ENCODE measurements around the gene TUBB1.

Gene TUBB1

DNA sequence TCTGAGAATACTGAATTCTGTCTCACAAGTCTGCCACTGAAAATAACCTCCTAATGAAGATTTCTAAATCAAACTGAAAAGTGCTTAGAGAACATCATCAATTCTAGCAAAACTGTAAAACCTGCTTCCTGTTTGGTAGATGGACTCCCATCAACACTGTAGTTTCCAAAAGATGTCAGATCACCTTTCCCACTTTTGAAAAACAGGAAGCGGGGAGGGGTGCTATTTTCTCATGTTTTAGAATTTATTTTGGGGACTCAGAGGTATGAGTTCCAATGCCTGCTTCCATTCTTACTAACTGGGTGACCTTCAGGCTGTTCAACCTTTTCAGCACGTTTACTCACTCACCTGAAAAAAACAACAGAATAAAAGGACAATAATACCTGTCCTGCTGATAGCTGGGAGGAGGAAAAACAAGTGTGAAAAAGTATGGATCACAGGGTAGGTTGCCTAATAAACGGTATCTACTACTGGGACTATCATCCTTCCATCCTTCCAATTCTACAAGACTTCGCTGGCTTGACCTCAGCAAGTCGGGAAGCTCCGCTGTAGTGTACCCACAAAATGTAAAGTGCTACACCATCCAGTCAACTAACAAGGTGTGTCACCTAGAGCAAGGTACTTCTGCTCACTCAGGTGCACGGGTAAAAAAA, 11.8 kb downstream of the TUBB1 start:
- Histone ChIP-seq H3K9me2 (replicated peaks; ENCODE audit: insufficient read depth, low read length) (no peaks in the 10 kb centered on the region), H3K9ac (ENCODE audit: low read length) (peak overlapping the region; percentile 97), H3K79me2 (ENCODE audit: insufficient read depth, low read length) (peaks cover 61% of the 10 kb centered on the region), H4K20me1 (ENCODE audit: low read depth, low read length) (peaks cover 20% of the 10 kb centered on the region), H3K4me2 (ENCODE audit: low read depth, low read length, poor library complexity, severe bottlenecking) (peak overlapping the region; percentile 97), H3K9me3 (ENCODE audit: insufficient read depth, low read length) (no peaks in the 10 kb centered on the region), H3F3A (ENCODE audit: insufficient read depth) (peaks cover 60% of the 10 kb centered on the region), H3K27me3 (ENCODE audit: low read length) (no peaks in the 10 kb centered on the region), H2AFZ (ENCODE audit: low read depth, low read length, severe bottlenecking) (no peak overlapping the region), H3K27ac (ENCODE audit: low read depth, low read length) (peak overlapping the region; percentile 72), H3K36me3 (ENCODE audit: low read length) (peaks cover 60% of the 10 kb centered on the region), H3K4me3 (ENCODE audit: insufficient read depth, low read length, poor library complexity, severe bottlenecking) (peak overlapping the region; percentile 90)
- no peak for TF ChIP-seq EZH2phosphoT487 (conservative IDR thresholded peaks at IDR 0.05; ENCODE audit: low read length)
- TF ChIP-seq, protein P1, sequence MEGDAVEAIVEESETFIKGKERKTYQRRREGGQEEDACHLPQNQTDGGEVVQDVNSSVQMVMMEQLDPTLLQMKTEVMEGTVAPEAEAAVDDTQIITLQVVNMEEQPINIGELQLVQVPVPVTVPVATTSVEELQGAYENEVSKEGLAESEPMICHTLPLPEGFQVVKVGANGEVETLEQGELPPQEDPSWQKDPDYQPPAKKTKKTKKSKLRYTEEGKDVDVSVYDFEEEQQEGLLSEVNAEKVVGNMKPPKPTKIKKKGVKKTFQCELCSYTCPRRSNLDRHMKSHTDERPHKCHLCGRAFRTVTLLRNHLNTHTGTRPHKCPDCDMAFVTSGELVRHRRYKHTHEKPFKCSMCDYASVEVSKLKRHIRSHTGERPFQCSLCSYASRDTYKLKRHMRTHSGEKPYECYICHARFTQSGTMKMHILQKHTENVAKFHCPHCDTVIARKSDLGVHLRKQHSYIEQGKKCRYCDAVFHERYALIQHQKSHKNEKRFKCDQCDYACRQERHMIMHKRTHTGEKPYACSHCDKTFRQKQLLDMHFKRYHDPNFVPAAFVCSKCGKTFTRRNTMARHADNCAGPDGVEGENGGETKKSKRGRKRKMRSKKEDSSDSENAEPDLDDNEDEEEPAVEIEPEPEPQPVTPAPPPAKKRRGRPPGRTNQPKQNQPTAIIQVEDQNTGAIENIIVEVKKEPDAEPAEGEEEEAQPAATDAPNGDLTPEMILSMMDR (IDR thresholded peaks at IDR 0.05; ENCODE audit: insufficient read depth, low read length, poor library complexity, severe bottlenecking): no peak

- peaks cover 55% of the 10 kb centered on the region for H3K79me2 ChIP-seq (ENCODE audit: insufficient read depth, low read length)
- no peaks in the 10 kb centered on the region for H3K9me3 ChIP-seq (ENCODE audit: insufficient read depth, low read length)
- H3K27me3 ChIP-seq (ENCODE audit: low read length): no peaks in the 10 kb centered on the region
- H3K4me3 ChIP-seq (ENCODE audit: insufficient read depth, low read length, poor library complexity, severe bottlenecking): peak overlapping the region; percentile 90
- TF ChIP-seq, protein P1 (IDR thresholded peaks at IDR 0.05; ENCODE audit: insufficient read depth, low read length, poor library complexity, severe bottlenecking): no peak
- TF ChIP-seq EZH2phosphoT487 (conservative IDR thresholded peaks at IDR 0.05; ENCODE audit: low read length): no peak
- H3K4me2 ChIP-seq (ENCODE audit: low read depth, low read length, poor library complexity, severe bottlenecking): peak overlapping the region; percentile 97
- peak overlapping the region; percentile 34 for H2AFZ ChIP-seq (ENCODE audit: low read depth, low read length, severe bottlenecking)
- H3K9me2 ChIP-seq (replicated peaks; ENCODE audit: insufficient read depth, low read length): no peaks in the 10 kb centered on the region
- peaks cover 20% of the 10 kb centered on the region for H4K20me1 ChIP-seq (ENCODE audit: low read depth, low read length)
- peaks cover 64% of the 10 kb centered on the region for H3K36me3 ChIP-seq (ENCODE audit: low read length)
- H3K9ac ChIP-seq (ENCODE audit: low read length): peak overlapping the region; percentile 97
- H3F3A ChIP-seq (ENCODE audit: insufficient read depth): peaks cover 59% of the 10 kb centered on the region
- peak overlapping the region; percentile 72 for H3K27ac ChIP-seq (ENCODE audit: low read depth, low read length)
Observed at GRCh38 chr20:59031564-59032022, 12.4 kb downstream of the TUBB1 start.

DNA sequence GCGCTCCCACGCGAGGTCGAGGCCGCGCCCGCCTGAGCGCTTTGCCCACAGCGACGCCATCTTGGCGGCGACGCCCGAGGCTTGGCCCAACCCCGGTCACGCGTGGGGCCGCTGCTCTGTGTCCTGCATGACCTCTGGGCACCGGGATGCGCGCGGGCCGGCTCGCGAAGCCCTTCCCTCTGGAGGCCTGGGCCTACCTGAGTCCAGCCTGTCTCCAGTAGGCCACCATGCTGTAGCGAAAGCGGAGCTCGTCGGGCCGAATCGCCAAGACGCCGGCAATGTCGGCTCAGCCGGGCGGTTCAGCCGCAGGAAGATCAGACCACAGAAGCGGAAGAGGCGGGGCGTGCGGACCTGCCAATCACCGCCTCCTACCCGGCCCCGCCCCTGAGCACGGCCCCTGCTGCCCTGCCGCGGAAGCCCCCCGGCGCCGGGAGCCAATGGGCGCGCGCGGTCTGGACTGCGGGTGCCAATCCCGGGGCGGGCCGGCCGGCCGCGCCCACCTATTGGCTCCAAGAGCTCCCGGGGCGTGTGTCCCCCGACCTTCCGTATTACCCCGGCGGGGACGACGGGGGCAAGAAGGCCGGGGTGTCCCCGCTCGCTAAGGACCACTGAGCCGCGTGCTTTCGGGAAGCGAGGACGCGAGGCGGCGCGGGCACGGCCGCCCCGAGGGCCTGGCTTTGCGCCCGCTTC, 12.9 kb downstream of the TUBB1 start, which contains the start of gene ATP5F1E:
Gene ATP5F1E, minus strand, starts transcription at position 313 of the 690 bp plus-strand sequence. Its CDS starts 84 bp downstream, at position 229.
- Histone ChIP-seq H3K36me3 (ENCODE audit: low read length) (peaks cover 63% of the 10 kb centered on the region), H3F3A (ENCODE audit: insufficient read depth) (peaks cover 63% of the 10 kb centered on the region), H3K9me2 (replicated peaks; ENCODE audit: insufficient read depth, low read length) (no peaks in the 10 kb centered on the region), H3K79me2 (ENCODE audit: insufficient read depth, low read length) (peaks cover 54% of the 10 kb centered on the region), H3K27ac (ENCODE audit: low read depth, low read length) (peak within 1 kb of the TSS; percentile 72), H3K27me3 (ENCODE audit: low read length) (no peaks in the 10 kb centered on the region), H3K9me3 (ENCODE audit: insufficient read depth, low read length) (no peaks in the 10 kb centered on the region), H3K9ac (ENCODE audit: low read length) (peak within 1 kb of the TSS; percentile 97), H4K20me1 (ENCODE audit: low read depth, low read length) (peaks cover 16% of the 10 kb centered on the region; the same call in 1 of the 2 replicates), H3K4me3 (ENCODE audit: insufficient read depth, low read length, poor library complexity, severe bottlenecking) (peak within 1 kb of the TSS; percentile 90), H2AFZ (ENCODE audit: low read depth, low read length, severe bottlenecking) (peak within 1 kb of the TSS; percentile 34), H3K4me2 (ENCODE audit: low read depth, low read length, poor library complexity, severe bottlenecking) (peak within 1 kb of the TSS; percentile 99)
- TF ChIP-seq, protein P1 (IDR thresholded peaks at IDR 0.05; ENCODE audit: insufficient read depth, low read length, poor library complexity, severe bottlenecking): no peak
- TF ChIP-seq EZH2phosphoT487 (conservative IDR thresholded peaks at IDR 0.05; ENCODE audit: low read length): no peak

All from SU-DHL-6 (cell line).